ENCODE measurements around the gene HS3ST3A1. TPM values are rescaled to one million over a fixed set of nuclear protein-coding genes. Genes with fewer than 3 reads are reported as not detected.

HS3ST3A1 gene
- polyA plus RNA-seq, 3 donors = 0.20 TPM; not detected in 2

GRCh38 chr17:13510062-13510461 is 91.7 kb downstream of the HS3ST3A1 start:
- no peaks in the 10 kb centered on the region for H3K4me1 ChIP-seq (ENCODE audit: control insufficient read depth in 1 of 2, insufficient read depth in 2 of 2, low read length in 2 of 2)
- intact Hi-C loops (cut with micrococcal nuclease) = no loop called here
- H3K27me3 ChIP-seq (ENCODE audit: control insufficient read depth in 2 of 2, insufficient read depth in 2 of 2, low read length in 2 of 2) = peaks cover 2 to 4% of the 10 kb centered on the region in 2 donors
- H2AFZ ChIP-seq (ENCODE audit: insufficient read depth, low read depth, low read length, poor library complexity, severe bottlenecking) = no peak overlapping the region
- H3K4me2 ChIP-seq (replicated peaks; ENCODE audit: extremely low read depth, low read length, poor library complexity, severe bottlenecking) = no peak overlapping the region
- TF ChIP-seq CTCF (IDR thresholded peaks at IDR 0.05) = no peak
- H3K79me2 ChIP-seq (ENCODE audit: insufficient read depth, low read length) = no peaks in the 10 kb centered on the region
- no peaks in the 10 kb centered on the region for H3K36me3 ChIP-seq (replicated peaks in 1 of 2; ENCODE audit: control insufficient read depth in 1 of 2, insufficient read depth in 2 of 2, low read length in 2 of 2)
- H4K20me1 ChIP-seq (ENCODE audit: insufficient read depth, low read length) = no peaks in the 10 kb centered on the region
- no peak for DNase-seq
- H3K9me3 Mint-ChIP-seq = peaks cover 0 to 6% (median 0%) of the 10 kb centered on the region in 7 donors
- no peak overlapping the region for H3K4me3 Mint-ChIP-seq
- no peak overlapping the region for H3K4me3 ChIP-seq (replicated peaks in 1 of 3; ENCODE audit: low read depth in 2 of 3, low read length in 3 of 3)
- 5% methylated on average over 4 of the region's 6 CpGs for WGBS (ENCODE audit: insufficient coverage)
- no peak overlapping the region for H3K27ac Mint-ChIP-seq
- no peaks in the 10 kb centered on the region for H3K9me3 ChIP-seq (replicated peaks in 1 of 2; ENCODE audit: control insufficient read depth in 1 of 2, insufficient read depth in 1 of 2, low read length in 2 of 2)
- no peaks in the 10 kb centered on the region for H3K36me3 Mint-ChIP-seq
- no peak overlapping the region for H3K27ac ChIP-seq (ENCODE audit: low read depth in 1 of 2, low read length in 2 of 2)
- H3K27me3 Mint-ChIP-seq (ENCODE audit: low read depth in 3 of 3) = peaks cover 0 to 17% (median 12%) of the 10 kb centered on the region in 3 donors
- H3K9ac ChIP-seq (ENCODE audit: insufficient read depth, low read length, poor library complexity, severe bottlenecking) = no peak overlapping the region
- no peaks in the 10 kb centered on the region for H3K4me1 Mint-ChIP-seq

DNA sequence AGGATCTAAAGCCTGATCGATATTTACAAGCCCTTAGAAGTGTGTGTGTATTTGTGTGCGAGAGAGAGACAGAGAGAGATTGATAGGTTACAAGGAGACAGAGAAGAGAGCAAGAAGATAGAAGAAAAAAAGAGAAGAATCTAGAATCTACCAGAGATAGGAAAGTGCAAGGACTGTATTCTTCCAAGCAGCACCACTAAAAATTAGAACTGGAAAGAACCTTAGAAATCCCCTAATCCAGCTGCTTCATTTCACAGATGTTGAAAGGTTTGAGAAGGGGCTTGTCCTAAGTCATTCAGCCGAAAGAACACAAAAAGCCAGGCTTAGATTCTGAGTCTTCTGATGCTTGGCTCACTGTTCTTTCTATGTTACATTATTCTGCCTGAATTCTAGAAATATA is 92.2 kb downstream of the HS3ST3A1 start:
- Histone ChIP-seq H3K4me2 (replicated peaks; ENCODE audit: extremely low read depth, low read length, poor library complexity, severe bottlenecking) (no peak overlapping the region), H2AFZ (ENCODE audit: insufficient read depth, low read depth, low read length, poor library complexity, severe bottlenecking) (no peak overlapping the region), H3K79me2 (ENCODE audit: insufficient read depth, low read length) (no peaks in the 10 kb centered on the region), H3K27me3 (ENCODE audit: control insufficient read depth in 2 of 2, insufficient read depth in 2 of 2, low read length in 2 of 2) (peaks cover 2 to 4% of the 10 kb centered on the region in 2 donors), H3K4me1 (ENCODE audit: control insufficient read depth in 1 of 2, insufficient read depth in 2 of 2, low read length in 2 of 2) (no peaks in the 10 kb centered on the region), H4K20me1 (ENCODE audit: insufficient read depth, low read length) (no peaks in the 10 kb centered on the region), H3K36me3 (replicated peaks in 1 of 2; ENCODE audit: control insufficient read depth in 1 of 2, insufficient read depth in 2 of 2, low read length in 2 of 2) (no peaks in the 10 kb centered on the region), H3K9ac (ENCODE audit: insufficient read depth, low read length, poor library complexity, severe bottlenecking) (no peak overlapping the region), H3K4me3 (replicated peaks in 1 of 3; ENCODE audit: low read depth in 2 of 3, low read length in 3 of 3) (no peak overlapping the region), H3K27ac (ENCODE audit: low read depth in 1 of 2, low read length in 2 of 2) (no peak overlapping the region), H3K9me3 (replicated peaks in 1 of 2; ENCODE audit: control insufficient read depth in 1 of 2, insufficient read depth in 1 of 2, low read length in 2 of 2) (no peaks in the 10 kb centered on the region)
- H3K36me3 Mint-ChIP-seq = no peaks in the 10 kb centered on the region
- DNase-seq = no peak
- H3K9me3 Mint-ChIP-seq = peaks cover 0 to 6% (median 0%) of the 10 kb centered on the region in 7 donors
- intact Hi-C loops (cut with micrococcal nuclease) = no loop called here
- no peaks in the 10 kb centered on the region for H3K4me1 Mint-ChIP-seq
- no CpG with 5 or more reads among the region's 3 CpGs for WGBS (ENCODE audit: insufficient coverage)
- no peak for TF ChIP-seq CTCF (IDR thresholded peaks at IDR 0.05)
- no peak overlapping the region for H3K27ac Mint-ChIP-seq
- H3K4me3 Mint-ChIP-seq = no peak overlapping the region
- H3K27me3 Mint-ChIP-seq (ENCODE audit: low read depth in 3 of 3) = peaks cover 0 to 17% (median 12%) of the 10 kb centered on the region in 3 donors

Measured in CD14-positive monocyte (primary cell).